Ascending aorta (tissue), 2 donors: ENCODE results near the gene TMEM88. TPM values are rescaled to one million over a fixed set of nuclear protein-coding genes. Genes with fewer than 3 reads are reported as not detected.
A peak's percentile ranks its signal among the peaks of the same experiment; 100 is the strongest.

ENCODE experiments used
- DNase-seq, 2 donors: peaks; one replicate each; pipeline ENCODE4 v3.0.0-alpha.2; 2019; ENCODE audit warnings: low spot score in 2 of 2
- H3K27ac ChIP-seq, 2 donors: fragments of 200-600 bp; sonication (generic); one replicate each; pipeline ENCODE4 v1.5.1; 2016 to 2017; ENCODE audit warnings: mild to moderate bottlenecking in 1 of 2
- H3K27me3 ChIP-seq: fragments of 200-600 bp; sonication (generic); one replicate; pipeline ENCODE4 v1.5.1; 2017
- H3K36me3 ChIP-seq, 2 donors: fragments of 200-600 bp; sonication (generic); one replicate each; pipeline ENCODE4 v1.5.1; 2016
- H3K4me1 ChIP-seq, 2 donors: fragments of 200-600 bp; sonication (generic); one replicate each; pipeline ENCODE4 v1.5.1; 2016 to 2017; ENCODE audit warnings: mild to moderate bottlenecking in 1 of 2
- H3K4me3 ChIP-seq, 2 donors: fragments of 200-600 bp; sonication (generic); one replicate each; pipeline ENCODE4 v1.5.1; 2016 to 2017; ENCODE audit warnings: mild to moderate bottlenecking in 1 of 2
- H3K9me3 ChIP-seq, 2 donors: fragments of 200-600 bp; sonication (generic); one replicate each; pipeline ENCODE4 v1.5.1; 2016
- intact Hi-C: fragments of 100-400 bp; cut with DNase I; formaldehyde crosslinking; loops from one replicate; pipeline ENCODE4 v1.15.1; 2023
- total RNA-seq: library from RNA; depleted of rRNA; stranded (reverse); fragments of >200 nt; gene quantifications from one replicate; pipeline ENCODE4 v1.1.0, GENCODE V29; 2016
- TF ChIP-seq, protein P1 (sequence below), 3 experiments: fragments of 200-600 bp in 2 of 3; fragments of 450-650 bp in 1 of 3; sonication (generic) in 2 of 3; IDR thresholded peaks; one replicate each; pipeline ENCODE4 v1.5.1; 2016 to 2019; ENCODE audit warnings: antibody characterized with exemption in 3 of 3, mild to moderate bottlenecking in 1 of 3, moderate library complexity in 1 of 3

Gene TMEM88
- total RNA-seq, 1 donor from 2014 or later = 223 TPM

DNA sequence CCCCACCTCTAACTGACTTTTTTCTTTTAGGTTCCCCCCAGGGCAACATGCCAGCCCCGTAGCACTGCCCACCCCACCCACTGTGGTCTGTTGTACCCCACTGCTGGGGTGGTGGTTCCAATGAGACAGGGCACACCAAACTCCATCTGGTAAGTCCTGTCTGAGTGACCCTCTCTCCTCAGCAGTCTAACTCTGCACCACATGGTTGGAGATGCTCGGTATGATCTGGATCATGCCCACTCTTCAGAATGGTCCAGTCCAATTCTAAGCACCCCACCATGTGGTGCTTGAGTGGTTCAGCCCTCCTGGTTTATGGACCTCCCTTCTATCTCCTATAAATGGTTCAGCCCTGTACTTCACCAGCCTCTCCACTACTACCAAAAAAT, 15.0 kb upstream of the TMEM88 start:
- Histone ChIP-seq H3K36me3 (no peaks in the 10 kb centered on the region), H3K4me1 (peaks cover 8 to 34% of the 10 kb centered on the region in 2 donors), H3K27me3 (no peaks in the 10 kb centered on the region), H3K4me3 (no peak overlapping the region), H3K9me3 (no peaks in the 10 kb centered on the region), H3K27ac (peak overlapping the region in 1 of 2 donors; percentile 56)
- intact Hi-C loops = loop anchor here (5.0 to 10.0 kb wide), 7 partner anchors 225 to 825 kb away; partner anchors contain the start of genes ACADVL, DLG4, FXR2 and KCTD11
- TF ChIP-seq, protein P1, sequence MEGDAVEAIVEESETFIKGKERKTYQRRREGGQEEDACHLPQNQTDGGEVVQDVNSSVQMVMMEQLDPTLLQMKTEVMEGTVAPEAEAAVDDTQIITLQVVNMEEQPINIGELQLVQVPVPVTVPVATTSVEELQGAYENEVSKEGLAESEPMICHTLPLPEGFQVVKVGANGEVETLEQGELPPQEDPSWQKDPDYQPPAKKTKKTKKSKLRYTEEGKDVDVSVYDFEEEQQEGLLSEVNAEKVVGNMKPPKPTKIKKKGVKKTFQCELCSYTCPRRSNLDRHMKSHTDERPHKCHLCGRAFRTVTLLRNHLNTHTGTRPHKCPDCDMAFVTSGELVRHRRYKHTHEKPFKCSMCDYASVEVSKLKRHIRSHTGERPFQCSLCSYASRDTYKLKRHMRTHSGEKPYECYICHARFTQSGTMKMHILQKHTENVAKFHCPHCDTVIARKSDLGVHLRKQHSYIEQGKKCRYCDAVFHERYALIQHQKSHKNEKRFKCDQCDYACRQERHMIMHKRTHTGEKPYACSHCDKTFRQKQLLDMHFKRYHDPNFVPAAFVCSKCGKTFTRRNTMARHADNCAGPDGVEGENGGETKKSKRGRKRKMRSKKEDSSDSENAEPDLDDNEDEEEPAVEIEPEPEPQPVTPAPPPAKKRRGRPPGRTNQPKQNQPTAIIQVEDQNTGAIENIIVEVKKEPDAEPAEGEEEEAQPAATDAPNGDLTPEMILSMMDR (IDR thresholded peaks at IDR 0.05) = no peak
- DNase-seq = peak in 1 of 2 donors; percentile 42

DNA sequence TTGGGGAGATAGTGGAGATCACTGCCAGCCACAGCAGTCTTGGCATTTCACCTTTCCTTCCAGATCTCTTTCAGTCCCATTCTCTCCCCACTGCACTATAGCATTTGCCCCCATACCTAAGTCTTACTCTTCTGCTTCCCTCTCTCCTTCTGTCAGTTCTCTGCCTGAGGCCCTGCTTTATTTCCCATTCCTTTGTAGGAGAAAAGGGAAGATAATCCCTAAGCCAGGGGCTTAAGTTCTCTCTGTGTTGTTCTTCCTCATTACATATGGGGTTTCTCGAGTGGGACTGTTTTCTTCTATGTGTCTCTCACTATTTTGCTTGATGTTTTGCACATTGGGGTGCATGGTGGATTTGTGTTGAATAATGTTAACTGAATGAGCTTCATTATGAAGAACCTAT, 14.4 kb upstream of the TMEM88 start:
- Histone ChIP-seq H3K4me3 (no peak overlapping the region), H3K4me1 (peaks cover 11 to 39% of the 10 kb centered on the region in 2 donors), H3K36me3 (no peaks in the 10 kb centered on the region), H3K27ac (peak overlapping the region; percentile 97 to 99), H3K9me3 (no peaks in the 10 kb centered on the region), H3K27me3 (no peaks in the 10 kb centered on the region)
- TF ChIP-seq, protein P1 (IDR thresholded peaks at IDR 0.05) = no peak
- no peak for DNase-seq
- intact Hi-C loops = loop anchor here (5.0 to 10.0 kb wide), 5 partner anchors 226 to 826 kb away; partner anchors contain the start of genes FXR2, KCTD11, PHF23 and RNASEK

DNA sequence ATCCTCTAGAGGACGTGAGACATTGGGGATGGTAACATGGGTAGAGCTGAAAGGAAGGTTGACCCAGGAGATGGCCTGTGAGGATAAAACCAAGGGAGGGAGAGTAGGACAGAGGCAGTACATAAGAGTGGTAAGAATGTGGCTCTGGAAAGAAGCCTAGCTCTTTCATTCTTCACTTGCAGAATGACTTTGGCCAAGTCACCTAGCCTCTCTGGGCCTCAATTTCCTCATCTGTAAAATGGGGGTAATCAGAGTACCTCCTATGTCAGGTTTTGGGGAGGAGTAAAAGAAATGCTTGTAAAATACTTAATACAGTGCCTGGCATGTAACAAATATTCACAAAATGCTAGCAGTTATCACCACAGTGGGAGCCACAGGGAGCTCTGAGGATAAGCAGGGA, 14.0 kb upstream of the TMEM88 start:
- peaks cover 14 to 42% of the 10 kb centered on the region in 2 donors for H3K4me1 ChIP-seq
- DNase-seq = no peak
- intact Hi-C loops = loop anchor here (5.0 to 10.0 kb wide), 5 partner anchors 226 to 826 kb away; partner anchors contain the start of genes FXR2, KCTD11, PHF23 and RNASEK
- peak overlapping the region; percentile 97 to 99 for H3K27ac ChIP-seq
- H3K27me3 ChIP-seq = no peaks in the 10 kb centered on the region
- TF ChIP-seq, protein P1 (IDR thresholded peaks at IDR 0.05) = no peak
- no peaks in the 10 kb centered on the region for H3K9me3 ChIP-seq
- H3K4me3 ChIP-seq = peak overlapping the region; percentile 80 to 88
- H3K36me3 ChIP-seq = peaks cover 0 to under 1% of the 10 kb centered on the region in 2 donors

DNA sequence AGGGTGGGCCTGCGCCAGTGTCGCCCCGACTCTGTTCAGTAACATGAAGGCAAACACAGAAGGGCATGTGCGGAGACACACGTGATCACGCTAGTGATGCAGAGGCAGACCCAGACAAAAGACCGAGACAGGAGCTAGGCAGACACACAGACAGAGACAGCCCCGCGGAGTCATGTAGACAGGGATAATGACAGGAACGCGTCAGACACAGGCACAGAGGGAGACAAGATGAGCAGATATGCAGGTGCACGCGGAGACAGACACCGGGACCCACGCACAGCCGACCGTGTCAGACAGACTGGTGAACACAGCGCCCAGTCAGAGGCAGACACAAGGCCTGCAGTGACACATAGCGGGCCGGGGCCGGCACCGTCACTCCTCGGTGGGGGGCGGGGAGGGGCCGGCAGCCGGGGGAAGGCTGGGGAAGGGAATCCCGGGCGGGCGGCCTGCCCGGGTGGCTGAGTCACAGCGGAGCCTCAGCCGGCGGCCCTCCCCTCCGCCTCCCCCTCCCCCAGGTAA, 13.4 kb upstream of the TMEM88 start:
- Histone ChIP-seq H3K9me3 (no peaks in the 10 kb centered on the region), H3K27me3 (no peaks in the 10 kb centered on the region), H3K36me3 (peaks cover 3 to 6% of the 10 kb centered on the region in 2 donors), H3K4me3 (peak overlapping the region; percentile 80 to 88), H3K27ac (peak overlapping the region; percentile 97 to 99), H3K4me1 (peaks cover 12 to 38% of the 10 kb centered on the region in 2 donors)
- peak; percentile 88 to 97 for DNase-seq
- intact Hi-C loops = loop anchor here (5.0 to 10.0 kb wide), 5 partner anchors 227 to 827 kb away; partner anchors contain the start of genes FXR2, KCTD11, PHF23 and RNASEK
- TF ChIP-seq, protein P1 (IDR thresholded peaks at IDR 0.05) = peak; percentile 6 to 57 (median 21)

DNA sequence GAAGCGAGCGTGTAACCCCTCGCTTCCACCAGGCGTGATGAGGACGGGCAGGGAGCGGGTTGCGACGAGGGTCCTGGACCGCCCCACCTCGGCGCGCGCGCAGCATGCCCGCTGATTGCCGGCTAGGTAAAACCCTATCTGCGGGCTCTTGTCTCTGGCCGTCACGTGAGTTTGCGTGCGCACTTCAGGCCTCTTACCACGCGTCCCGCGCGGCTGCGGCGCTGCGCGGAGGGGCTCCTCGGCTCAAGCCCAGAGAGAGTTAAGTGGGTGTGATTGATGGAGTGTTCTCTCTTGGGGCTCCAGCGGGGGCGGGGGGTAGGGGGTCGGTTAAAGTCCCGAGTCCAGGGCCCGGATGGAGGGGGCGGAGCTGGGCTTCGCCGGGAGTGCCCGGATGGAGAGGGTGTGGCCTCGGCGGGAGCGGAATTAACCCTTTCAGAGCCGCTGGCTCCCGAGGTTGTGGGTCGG, 12.9 kb upstream of the TMEM88 start:
- TF ChIP-seq, protein P1 (IDR thresholded peaks at IDR 0.05) = peak in 1 of 3 experiments; percentile 3
- DNase-seq = peak; percentile 64 to 94
- Histone ChIP-seq H3K9me3 (no peaks in the 10 kb centered on the region), H3K4me3 (peak overlapping the region; percentile 80 to 88), H3K36me3 (peaks cover 7 to 11% of the 10 kb centered on the region in 2 donors), H3K27me3 (no peaks in the 10 kb centered on the region), H3K27ac (peak overlapping the region; percentile 97 to 99), H3K4me1 (peaks cover 7 to 33% of the 10 kb centered on the region in 2 donors)
- intact Hi-C loops = loop anchor here (2.0 to 10.0 kb wide), 7 partner anchors 155 to 827 kb away; partner anchors contain the start of genes FXR2, KCTD11, PHF23 and RNASEK
